GM19467 (cell line): ENCODE results near the gene PITX2.
"Not testable (repeated sequence)": the region's sequence is repeated elsewhere in the genome, so short reads cannot be mapped to it uniquely, and the experiment has no call there.

ENCODE experiments used
- ATAC-seq: cut with Tn5 transposase; IDR thresholded peaks from one replicate; pipeline ENCODE4 v1.9.1; 2021; ENCODE audit warnings: mild to moderate bottlenecking, moderate library complexity; ENCODE audit not compliant: unreplicated experiment

The PITX2 gene

DNA sequence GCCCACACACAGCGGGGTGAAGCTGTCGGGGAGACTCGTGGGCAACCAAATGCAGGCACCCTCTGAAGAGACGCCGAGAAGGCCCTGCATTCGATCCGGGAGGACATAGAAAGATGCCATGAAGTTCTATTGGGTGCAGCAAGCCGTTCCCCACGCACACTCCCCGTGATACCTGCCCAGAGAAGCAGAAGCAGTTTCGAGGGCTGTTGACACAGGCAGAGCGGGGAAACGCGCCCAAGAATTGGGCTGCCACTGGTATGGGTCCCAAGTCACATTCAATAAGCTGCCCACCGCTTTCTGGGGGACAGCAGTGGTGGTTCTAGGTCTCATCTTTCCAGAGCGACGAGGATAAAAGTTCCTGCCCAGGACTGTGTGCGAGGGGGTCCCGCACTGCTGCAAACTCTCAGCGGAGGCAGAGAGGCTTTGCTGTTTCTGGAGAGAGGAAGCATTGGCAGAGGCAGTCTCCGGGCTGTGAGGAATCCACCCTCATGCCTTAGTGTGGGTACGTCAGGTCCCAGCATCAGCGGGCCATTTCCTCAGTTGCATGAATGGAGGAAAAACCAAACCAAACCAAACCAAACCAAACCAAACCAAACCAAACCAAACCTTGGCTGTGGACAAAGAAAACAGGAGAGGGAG, 10.1 kb downstream of the PITX2 start:
- no peak for ATAC-seq

- no peak for ATAC-seq
These were observed 10.9 kb downstream of the PITX2 start for GRCh38 chr4:110611968-110612447.

GRCh38 chr4:110610940-110611831, 11.7 kb downstream of the PITX2 start:
- ATAC-seq: peak; percentile 78

GRCh38 chr4:110610620-110610939, 12.3 kb downstream of the PITX2 start:
- no peak for ATAC-seq

DNA sequence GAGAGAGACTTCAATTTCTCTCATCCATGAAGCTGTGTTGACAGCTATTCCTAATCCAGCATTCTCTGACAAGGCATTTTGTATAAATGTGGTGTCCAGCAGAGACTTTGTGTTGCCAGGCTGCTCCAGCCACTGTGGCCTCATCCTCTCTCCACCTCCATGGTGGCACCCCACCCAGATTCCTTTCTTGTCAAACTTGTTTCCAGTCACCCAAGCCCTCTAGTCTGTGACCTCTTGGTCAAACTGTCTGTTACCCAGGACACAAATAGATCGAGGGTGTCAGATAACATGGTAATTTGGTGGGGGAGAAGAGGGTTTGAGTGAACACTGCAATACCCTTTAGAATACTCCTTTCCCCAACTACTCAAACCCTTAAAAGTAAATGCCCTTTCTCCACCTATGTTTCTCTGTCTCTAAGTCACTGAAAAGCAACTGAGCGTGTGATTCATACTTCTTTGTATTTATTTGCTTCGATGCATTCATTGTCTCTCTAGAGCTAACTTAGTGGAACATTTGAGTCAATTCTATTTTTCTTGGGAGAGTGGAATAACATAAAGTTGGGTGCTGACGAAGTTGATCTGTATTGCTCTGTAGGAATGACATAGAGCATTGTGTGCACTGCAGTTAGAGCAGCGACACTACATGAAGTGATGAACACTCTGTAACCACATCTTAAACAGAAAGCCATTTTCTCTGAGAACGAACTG, 13.7 kb downstream of the PITX2 start:
- no peak for ATAC-seq

DNA sequence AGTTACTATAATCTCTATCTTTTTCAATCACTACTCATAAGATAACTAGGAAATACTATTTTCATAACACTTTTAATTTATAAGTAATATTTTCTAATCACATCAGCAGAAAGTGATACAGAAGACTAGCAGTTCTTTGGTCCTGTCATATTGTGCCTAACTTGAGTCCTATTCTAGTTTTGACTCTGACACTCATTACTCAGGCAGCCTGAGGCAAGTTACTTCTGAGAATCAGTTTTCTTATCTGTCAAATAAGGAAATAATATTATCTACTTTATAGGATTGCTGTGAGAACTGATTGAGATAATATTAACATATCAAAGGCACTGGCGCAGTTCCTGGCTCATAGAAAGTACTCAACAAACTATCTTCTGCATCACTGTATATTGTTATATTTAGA, 17.8 kb downstream of the PITX2 start:
- ATAC-seq: no peak

DNA sequence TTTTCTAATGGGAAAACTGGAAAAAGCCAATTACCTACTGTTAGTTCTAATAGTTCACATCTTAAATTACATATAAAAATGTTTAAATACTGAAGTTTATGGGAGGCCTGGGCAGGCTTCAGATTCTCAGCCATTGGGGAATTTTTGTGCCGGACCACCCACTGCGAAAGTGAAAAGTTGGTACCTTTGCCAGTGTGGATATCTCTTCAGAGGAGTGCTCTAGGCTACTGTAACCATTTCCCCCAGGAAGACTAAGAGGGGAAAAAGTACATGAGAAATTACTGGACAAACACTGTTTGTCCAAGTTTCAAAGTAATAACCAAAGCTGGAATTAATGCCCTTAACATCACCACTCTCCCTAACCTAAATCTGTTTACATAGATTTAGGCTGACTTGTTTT, 20.8 kb downstream of the PITX2 start:
- ATAC-seq: no peak

DNA sequence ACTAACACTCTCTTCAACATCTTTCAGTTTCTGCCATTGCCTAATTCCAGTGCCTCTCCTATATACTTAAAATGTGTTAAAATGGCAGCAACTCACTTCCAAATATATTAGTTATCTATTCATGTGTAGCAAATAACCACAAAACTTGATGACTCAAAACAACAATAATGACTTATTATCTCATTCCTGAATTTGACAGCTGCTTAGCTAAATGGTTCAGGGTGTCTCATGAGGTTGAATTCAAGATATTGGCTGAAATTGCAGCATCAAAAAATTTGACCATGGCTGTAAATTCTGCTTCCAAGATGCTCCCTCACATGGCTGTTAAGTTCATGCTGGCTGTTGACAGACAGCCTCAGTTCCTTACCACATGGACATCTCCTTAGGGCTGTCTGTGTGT, 25.3 kb downstream of the PITX2 start:
- ATAC-seq: no peak

- no peak for ATAC-seq
These were observed 26.4 kb downstream of the PITX2 start for GRCh38 chr4:110596431-110596830.

- no peak for ATAC-seq
These were observed 27.3 kb downstream of the PITX2 start for GRCh38 chr4:110595583-110595982.

GRCh38 chr4:110589297-110589696, 33.6 kb downstream of the PITX2 start:
- ATAC-seq: no peak

DNA sequence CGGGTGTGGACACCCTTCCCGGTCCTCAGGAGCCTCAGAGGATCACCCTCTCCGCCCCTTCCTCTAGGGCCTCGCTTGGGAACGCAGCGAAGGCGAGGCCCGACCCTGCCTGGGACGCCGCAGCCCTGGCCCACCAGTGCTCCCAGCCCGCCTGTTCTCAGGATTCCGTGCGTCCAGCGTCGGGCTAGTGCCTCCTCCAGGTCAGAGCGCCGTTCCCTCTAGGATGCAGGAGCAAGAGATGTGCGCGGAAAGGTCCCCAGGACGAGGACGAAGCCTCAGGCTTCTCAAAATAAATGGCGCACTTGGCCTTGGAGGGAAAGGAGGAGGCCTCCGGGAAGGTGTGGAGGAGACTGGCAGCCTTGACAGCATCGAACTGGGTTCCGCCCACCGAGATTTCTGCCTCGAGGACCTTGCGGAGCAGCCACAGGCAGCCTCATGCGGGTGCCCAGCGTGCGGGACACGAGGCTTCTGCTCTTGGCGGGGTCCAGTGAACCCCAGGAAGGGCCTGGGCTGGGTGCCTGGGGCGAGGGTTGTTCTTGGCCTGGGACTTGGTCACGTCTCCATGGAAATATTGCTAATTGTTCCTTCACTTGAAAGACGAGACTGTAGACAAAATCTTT, 35.1 kb downstream of the PITX2 start:
- ATAC-seq: no peak

GRCh38 chr4:110586131-110586850, 36.6 kb downstream of the PITX2 start:
- ATAC-seq: no peak

DNA sequence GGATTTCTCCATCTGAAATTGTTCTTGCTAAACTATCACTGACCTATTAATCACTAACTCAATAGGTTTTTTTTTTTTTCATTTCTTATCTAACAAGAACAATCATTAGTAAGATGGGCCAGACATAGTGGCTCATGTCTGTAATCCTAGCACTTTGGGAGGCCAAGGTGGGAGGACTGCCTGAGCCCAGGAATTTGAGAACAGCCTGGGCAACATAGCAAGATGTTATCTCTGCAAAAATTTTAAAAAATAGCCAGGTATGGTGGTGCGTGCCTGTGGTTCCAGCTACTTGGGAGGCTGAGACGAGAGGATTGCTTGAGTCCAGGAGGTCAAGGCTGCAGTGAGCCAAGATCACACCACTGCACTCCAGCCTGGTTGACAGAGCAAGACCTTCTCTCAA, 46.2 kb downstream of the PITX2 start:
- not testable (repeated sequence) for ATAC-seq
